Measurements from ENCODE around the gene PPP1R3E. TPM values are rescaled to one million over a fixed set of nuclear protein-coding genes. Genes with fewer than 3 reads are reported as not detected.

The PPP1R3E gene
- total RNA-seq, 2 donors from 2014 or later = 8.0 to 8.3 TPM

DNA sequence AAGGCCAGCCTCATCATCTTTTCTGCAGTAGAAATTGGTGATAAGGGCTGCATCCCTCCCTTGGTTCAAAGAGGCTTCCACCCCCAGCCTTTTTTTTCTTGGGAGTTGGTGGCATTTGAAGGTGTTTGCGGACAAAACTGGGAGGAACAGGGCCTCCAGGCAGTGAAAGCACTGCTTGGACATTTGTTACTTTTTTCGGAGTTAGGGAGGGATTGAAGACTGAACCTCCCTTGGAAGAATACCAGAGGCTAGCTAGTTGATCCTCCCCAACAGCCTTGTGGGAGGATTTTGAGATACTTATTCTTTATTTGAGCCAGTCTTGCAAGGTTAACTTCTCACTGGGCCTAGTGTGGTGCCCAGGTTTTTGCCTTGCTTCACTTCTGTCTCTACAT, 21.8 kb upstream of the PPP1R3E start:
- intact Hi-C loops (cut with DNase I) = loop anchor here (5.0 to 10.0 kb wide), 3 partner anchors 130 to 240 kb away; partner anchors contain the start of genes AP1G2 (in 1 of the 2) and NGDN (in 1 of the 2)
- no peak for ATAC-seq
- no peak for DNase-seq

GRCh38 chr14:23323838-23324454, 21.3 kb upstream of the PPP1R3E start:
- DNase-seq (no peak), ATAC-seq (no peak)
- intact Hi-C loops (cut with DNase I) = loop anchor here (5.0 to 10.0 kb wide), 3 partner anchors 131 to 241 kb away; partner anchors contain the start of genes AP1G2 (in 1 of the 2) and NGDN (in 1 of the 2)

- intact Hi-C loops (cut with DNase I) = loop anchor here (5.0 to 10.0 kb wide), 3 partner anchors 132 to 242 kb away; partner anchors contain the start of genes AP1G2 (in 1 of the 2) and NGDN (in 1 of the 2)
- ATAC-seq = no peak
- DNase-seq = no peak
Observed at GRCh38 chr14:23322568-23323517, 20.2 kb upstream of the PPP1R3E start.

DNA sequence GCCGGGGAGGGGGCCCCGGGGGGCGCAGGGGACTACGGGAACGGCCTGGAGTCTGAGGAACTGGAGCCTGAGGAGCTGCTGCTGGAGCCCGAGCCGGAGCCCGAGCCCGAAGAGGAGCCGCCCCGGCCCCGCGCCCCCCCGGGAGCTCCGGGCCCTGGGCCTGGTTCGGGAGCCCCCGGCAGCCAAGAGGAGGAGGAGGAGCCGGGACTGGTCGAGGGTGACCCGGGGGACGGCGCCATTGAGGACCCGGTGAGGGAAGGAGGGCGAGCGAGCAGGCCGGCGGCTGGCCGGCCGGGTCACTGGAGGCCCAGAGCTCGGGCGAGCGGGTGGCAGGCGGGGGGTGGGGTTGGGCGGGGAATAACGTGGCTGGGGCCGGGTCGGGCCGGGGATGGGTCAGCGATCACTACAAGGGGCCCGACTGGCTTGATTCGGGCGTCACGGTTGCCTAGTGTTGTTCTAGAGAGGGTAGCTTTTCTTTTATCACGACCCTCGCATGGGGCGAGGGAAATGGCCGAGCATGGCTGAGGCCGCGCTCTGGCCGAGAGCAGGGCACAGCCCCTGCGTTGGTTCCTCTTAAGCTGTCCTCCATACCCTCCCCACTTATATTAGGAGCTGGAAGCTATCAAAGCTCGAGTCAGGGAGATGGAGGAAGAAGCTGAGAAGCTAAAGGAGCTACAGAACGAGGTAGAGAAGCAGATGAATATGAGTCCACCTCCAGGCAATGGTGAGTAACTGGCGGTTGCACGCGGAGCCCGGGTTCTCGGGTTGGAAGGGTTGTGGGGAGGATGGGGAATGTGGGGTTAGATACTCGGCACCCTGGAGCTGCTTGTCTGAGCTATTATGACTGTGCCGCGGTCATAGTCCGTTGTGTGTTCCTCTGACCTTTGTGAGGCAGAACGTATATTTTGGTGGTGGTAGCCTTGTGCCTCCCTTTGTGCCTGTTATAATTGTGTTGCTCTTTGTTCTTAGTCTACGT, 19.2 kb upstream of the PPP1R3E start:
- DNase-seq (peak; percentile 63), ATAC-seq (peak; percentile 20 to 39)
- intact Hi-C loops (cut with DNase I) = loop anchor here (5.0 to 10.0 kb wide), 3 partner anchors 133 to 243 kb away; partner anchors contain the start of genes AP1G2 (in 1 of the 2) and NGDN (in 1 of the 2)

DNA sequence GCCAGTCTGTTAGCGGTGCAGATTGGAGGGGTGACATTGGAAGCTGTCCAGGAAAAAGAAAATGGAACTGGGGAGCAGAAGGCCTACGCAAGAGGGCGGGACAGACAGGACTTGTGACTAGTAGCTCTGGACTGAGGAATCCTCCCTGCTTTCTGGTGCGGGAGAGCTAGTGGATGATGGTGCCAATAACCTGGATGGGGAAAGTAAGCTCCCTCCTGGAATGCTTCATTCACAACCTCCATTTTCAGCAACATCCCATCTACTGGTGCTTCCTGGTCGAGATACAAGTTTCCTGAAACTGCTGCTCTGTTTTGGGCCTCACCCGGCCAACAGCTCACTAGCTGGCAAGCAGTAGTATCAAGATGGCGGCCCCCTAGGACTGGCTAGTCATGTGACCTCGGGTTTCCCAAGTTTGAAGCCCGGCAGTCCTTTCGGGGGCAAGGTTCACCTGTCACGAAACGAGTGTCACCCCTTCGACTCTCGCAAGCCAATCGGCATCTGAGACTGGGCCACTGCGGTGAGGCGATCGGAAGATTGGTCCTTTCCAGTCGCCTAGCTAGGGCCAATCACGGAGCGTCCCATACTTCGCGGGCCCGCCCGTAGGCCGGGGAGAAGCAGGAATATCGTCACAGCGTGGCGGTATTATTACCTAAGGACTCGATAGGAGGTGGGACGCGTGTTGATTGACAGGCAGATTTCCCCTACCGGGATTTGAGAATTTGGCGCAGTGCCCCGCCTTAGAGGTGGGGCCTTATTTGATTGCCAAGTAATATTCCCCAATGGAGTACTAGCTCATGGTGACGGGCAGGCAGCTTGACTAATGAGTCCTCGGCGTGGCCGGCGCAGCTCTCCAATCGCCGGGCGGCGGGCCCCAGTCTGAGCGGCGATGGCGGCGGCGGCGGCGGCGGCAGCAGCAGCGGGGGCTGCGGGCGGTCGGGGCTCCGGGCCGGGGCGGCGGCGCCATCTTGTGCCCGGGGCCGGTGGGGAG, 18.2 kb upstream of the PPP1R3E start, which contains the start of gene PABPN1:
PABPN1 (plus strand) TSS at position 874 of the 988 bp plus-strand sequence; CDS start at position 887, 13 bp downstream.
- DNase-seq = peak; percentile 99
- intact Hi-C loops (cut with DNase I) = loop anchor here (5.0 to 10.0 kb wide), 3 partner anchors 134 to 244 kb away; partner anchors contain the start of genes AP1G2 (in 1 of the 2) and NGDN (in 1 of the 2)

DNA sequence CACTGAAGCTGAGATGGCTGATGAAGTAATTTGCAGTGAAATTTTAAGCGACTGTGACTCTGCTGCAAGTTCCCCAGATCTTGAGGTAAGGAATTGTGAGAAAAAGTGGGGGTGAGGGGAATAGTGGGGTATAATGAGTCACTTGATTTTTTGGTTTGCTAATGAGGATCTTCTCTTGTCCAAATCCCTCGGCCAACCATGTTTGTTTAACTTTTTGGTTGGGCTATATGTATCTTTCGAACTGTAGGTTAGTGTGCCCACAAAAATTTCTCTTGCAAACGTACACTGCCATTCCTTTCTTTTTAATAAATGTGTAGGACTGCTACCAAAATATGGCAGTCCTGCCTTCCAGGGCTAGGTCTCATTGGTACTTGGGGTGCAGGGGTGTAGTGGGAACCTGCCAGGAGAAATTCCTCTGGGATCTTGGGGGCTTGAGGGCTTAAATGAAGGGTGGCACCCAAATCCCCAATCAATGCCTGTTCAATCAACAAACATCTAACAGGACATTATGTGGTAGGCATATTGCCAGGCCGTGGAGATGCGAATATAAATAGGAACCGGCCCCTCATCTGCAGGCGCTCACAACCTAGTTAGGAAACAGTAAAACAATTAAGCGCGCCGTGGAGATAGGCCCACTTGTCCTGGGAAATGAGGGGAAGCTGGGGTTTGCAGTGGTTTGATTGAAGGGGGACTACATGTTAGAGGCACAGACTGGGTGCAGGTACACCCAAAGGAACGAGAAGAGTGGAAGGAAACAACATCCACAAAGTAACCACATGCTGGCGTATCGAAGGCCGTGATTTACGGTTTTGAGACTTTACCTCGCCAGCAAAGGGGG, 17.3 kb upstream of the PPP1R3E start:
- ATAC-seq = no peak
- no peak for DNase-seq
- intact Hi-C loops (cut with DNase I) = loop anchor here (5.0 to 10.0 kb wide), 3 partner anchors 135 to 245 kb away; partner anchors contain the start of genes AP1G2 (in 1 of the 2) and NGDN (in 1 of the 2)

More for the DNA sequence above, 18.2 kb upstream of the PPP1R3E start, which contains the start of gene PABPN1:
- peak; percentile 94 for ATAC-seq

- intact Hi-C loops (cut with DNase I) = no loop called here
- DNase-seq (no peak), ATAC-seq (no peak)
Observed at GRCh38 chr14:23316300-23316699, 13.6 kb upstream of the PPP1R3E start.

- DNase-seq (no peak), ATAC-seq (no peak)
- intact Hi-C loops (cut with DNase I) = no loop called here
Observed at GRCh38 chr14:23310546-23310945, 7.9 kb upstream of the PPP1R3E start.

DNA sequence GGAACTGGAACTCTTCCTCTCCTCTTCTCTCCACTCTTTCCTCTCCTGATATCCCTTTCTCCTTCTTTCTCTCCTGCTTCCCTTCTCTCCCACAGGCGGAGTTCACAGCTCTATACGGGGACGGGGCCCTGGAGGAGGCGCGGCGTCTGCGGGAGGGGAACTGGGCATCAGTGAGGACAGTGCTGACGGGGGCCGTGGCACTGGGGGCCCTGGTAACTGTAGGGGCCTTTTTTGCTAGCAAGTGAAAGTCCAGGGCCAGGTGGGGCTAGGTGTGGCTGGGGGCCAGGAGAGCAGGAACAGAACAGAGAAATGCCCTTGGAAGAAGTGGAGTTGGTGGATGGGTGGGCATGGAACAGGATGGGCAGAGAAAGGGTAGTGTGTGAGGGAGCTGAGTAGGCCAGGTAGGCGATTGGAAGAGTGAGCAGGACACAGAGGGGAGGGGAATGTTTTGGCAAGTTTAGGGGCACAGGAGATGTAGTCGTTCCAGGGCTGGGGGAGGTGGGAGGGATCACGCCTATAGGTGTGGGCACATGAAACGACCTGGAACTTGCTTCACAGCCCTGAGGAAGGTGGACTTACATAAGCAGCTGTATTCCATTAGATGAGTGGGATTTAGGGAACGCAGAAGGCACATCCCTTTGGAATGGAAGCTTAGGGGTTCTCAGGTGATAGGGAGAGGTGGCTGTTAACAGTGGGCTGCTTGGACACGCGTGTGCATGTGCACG, 6.2 kb upstream of the PPP1R3E start:
- intact Hi-C loops (cut with DNase I) = no loop called here
- DNase-seq (no peak), ATAC-seq (no peak)

- no peak for ATAC-seq
- no peak for DNase-seq
- intact Hi-C loops (cut with DNase I) = no loop called here
Observed at GRCh38 chr14:23307687-23308644, 5.3 kb upstream of the PPP1R3E start.

- DNase-seq (no peak), ATAC-seq (no peak)
- intact Hi-C loops (cut with DNase I) = no loop called here
Observed at GRCh38 chr14:23307146-23307530, 4.5 kb upstream of the PPP1R3E start.

DNA sequence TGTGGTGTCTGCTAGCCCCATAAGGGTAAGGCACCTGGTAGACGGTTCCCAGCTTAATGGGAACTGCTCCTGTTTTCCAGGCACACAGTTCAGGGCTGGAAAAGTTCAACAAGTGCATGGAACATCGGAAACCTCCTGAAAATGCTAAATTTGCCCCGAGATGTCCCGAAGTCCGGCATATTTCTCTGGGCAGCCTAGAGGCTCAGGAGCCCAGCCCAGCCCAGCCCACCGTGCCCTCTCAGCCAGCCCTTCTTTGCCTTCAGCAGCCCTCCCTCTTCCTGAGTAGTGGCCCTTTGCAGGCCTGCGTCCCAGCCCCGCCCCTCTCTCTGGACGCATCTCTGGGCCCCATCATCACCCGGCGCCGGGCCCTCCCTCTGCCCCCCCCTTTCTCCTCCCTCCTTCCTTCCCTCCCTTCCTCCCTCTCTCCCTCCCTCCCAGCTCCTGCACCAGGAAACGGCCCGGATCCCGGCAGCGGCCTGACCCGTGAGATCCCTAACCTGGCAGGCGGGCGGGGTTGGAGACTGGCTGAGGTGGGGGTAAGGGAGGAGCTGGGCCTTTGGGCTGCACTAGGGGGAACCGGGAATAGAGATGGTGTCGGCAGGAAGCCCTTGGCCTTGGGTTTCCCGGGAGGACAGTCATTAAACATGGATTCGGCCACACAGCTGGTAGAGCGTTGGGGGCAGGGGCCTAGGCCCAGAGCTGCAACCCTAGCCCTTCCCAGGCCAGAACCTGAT, 3.9 kb upstream of the PPP1R3E start, which contains the start of gene BCL2L2:
BCL2L2 (plus strand) TSS at position 422 of the 734 bp plus-strand sequence. CDS start 935 bp downstream, outside the sequence.
- DNase-seq = peak; percentile 95
- intact Hi-C loops (cut with DNase I) = no loop called here
- peak; percentile 72 to 76 for ATAC-seq

- no peak for ATAC-seq
- intact Hi-C loops (cut with DNase I) = no loop called here
- no peak for DNase-seq
Observed at GRCh38 chr14:23301969-23302289, 730 bp downstream of the PPP1R3E start.

Data from left cardiac atrium (tissue), 4 donors.